Ovary (tissue), 9 donors: ENCODE results near the gene RAD9B. TPM values are rescaled to one million over a fixed set of nuclear protein-coding genes. Genes with fewer than 3 reads are reported as not detected.
A peak's percentile ranks its signal among the peaks of the same experiment; 100 is the strongest.

Source experiments
- DNase-seq, 5 donors: peaks; one replicate each; pipeline ENCODE4 v3.0.0-alpha.2; 2019 to 2020
- H3K27ac ChIP-seq, 2 donors: fragments of 200-600 bp; one replicate each; pipeline versions ENCODE4 v1.5.1 to v1.8.0; 2019 to 2022
- H3K27me3 ChIP-seq: fragments of 200-600 bp; one replicate; pipeline ENCODE4 v1.8.0; 2022
- H3K36me3 ChIP-seq: fragments of 200-600 bp; sonication (generic); one replicate; pipeline ENCODE4 v1.5.1; 2019
- H3K4me1 ChIP-seq: one replicate; pipeline ENCODE4 v1.8.1; 2013; ENCODE audit warnings: mild to moderate bottlenecking, moderate library complexity; ENCODE audit not compliant: insufficient read depth
- H3K4me3 ChIP-seq: fragments of 200-600 bp; sonication (generic); one replicate; pipeline ENCODE4 v1.5.1; 2017
- H3K9me3 ChIP-seq, 2 donors: fragments of 200-600 bp in 1 of 2; sonication (generic) in 1 of 2; one replicate each; pipeline versions ENCODE4 v1.5.1 to v1.8.1; 2013 to 2019; ENCODE audit warnings: mild to moderate bottlenecking in 1 of 2, moderate library complexity in 1 of 2
- EP300 ChIP-seq: sonication (generic); formaldehyde crosslinking; IDR thresholded peaks from one replicate; pipeline ENCODE4 v1.6.1; 2017; ENCODE audit warnings: antibody characterized with exemption
- POLR2A ChIP-seq: fragments of 450-650 bp; IDR thresholded peaks from one replicate; pipeline ENCODE4 v1.6.1; 2017; ENCODE audit warnings: antibody characterized with exemption, mild to moderate bottlenecking, moderate library complexity
- WGBS, 3 donors: extraction: QIAGEN DNeasy Blood & Tissue Kit in 1 of 3; methylation state at CpG; one replicate each; pipeline versions ENCODE4 v1.1.5 to v1.1.7; 2013 to 2017; 5-methylcytosine and 5-hydroxymethylcytosine counted together
- intact Hi-C, 4 donors: fragments of 100-400 bp; cut with DNase I; formaldehyde crosslinking; loops; one replicate each; pipeline versions ENCODE4 v1.11.0 to v1.15.1; 2022 to 2023
- polyA plus RNA-seq, 2 donors: library from polyadenylated mRNA; stranded (reverse); fragments of 200-250 nt in 1 of 2; fragments of 350-450 nt in 1 of 2; fragmentation: Illumina TruSeq in 1 of 2; extraction: RNeasy Lipid Tissue Mini Kit (QIAGEN cat#74804) in 1 of 2; gene quantifications; one replicate each; pipeline ENCODE4 v1.2.3, GENCODE V29; 2013 to 2014
- total RNA-seq, 7 donors: library from RNA; depleted of rRNA in 2 of 7; stranded (reverse); fragments of >200 nt in 2 of 7; fragmentation: NEBNext Ultra II Directional in 3 of 7; extraction: Animal tissue kit (Norgen Biotek cat#: 25700) in 3 of 7; gene quantifications; one replicate each; pipeline versions ENCODE4 v1.1.0 to v1.2.4, GENCODE V29; 2016 to 2023
- TF ChIP-seq, protein P1 (sequence below), 3 donors: fragments of 450-650 bp in 2 of 3; fragments of 200-600 bp in 1 of 3; IDR thresholded peaks; one replicate each; pipeline versions ENCODE4 v1.5.1 to v1.8.0; 2016 to 2022; ENCODE audit warnings: antibody characterized with exemption in 3 of 3, mild to moderate bottlenecking in 1 of 3
- donor health status: DM: no; HTN: no; CAD: no; lungs with moderate emphysema.
- donor health status: DM: no; HTN: no; CAD: no.
- donor health status: Bipolar disorder and iron deficiency.
- donor health status: DM: yes; HTN: yes; CAD: no.
- donor health status: DM: no; HTN: no; CAD: no.
- donor health status: DM: yes; HTN: yes; CAD: no.

Gene RAD9B
- total and polyA plus RNA-seq, 9 donors = 0.23 to 3.8 (median 1.4) TPM

DNA sequence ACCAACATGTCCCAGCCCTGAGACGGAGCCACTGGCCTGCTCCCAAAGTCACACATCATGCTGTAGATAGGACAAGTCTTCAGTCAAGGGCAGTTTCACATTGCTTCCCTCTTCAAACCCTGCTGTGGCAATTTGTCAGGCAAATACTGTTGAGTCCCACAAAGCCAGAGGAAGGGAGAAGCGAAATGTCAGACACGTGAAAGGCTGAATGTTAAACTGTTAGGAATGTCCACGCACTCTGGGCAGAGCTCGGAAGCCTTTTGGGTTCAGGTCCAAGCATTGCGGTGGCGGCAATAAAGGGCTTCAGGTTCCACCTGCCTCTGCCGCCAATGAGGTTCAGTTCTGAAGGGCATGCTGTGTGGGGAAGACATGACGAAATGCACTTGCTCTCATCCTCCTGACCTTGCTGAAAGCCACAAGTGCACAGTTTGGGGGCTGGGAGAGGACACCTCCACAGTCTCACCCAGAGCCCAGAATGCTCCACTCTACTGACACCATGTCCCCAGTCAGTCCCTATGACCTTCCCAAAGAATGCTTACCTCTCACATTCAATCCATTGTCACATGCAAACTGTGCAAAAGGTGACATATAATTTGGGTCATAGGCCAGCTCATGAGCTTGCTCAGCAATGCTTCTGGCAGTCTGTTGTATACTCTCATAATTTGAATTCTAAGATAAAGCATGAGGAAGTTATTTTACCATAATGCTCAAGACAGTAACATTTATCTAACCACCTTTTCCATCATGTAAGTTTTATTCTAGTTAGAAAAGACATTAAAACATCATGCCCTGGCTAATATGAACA lies 35.7 kb downstream of the RAD9B start:
- H3K36me3 ChIP-seq = no peaks in the 10 kb centered on the region
- TF ChIP-seq EP300 (no peak), POLR2A (no peak)
- TF ChIP-seq, protein P1, sequence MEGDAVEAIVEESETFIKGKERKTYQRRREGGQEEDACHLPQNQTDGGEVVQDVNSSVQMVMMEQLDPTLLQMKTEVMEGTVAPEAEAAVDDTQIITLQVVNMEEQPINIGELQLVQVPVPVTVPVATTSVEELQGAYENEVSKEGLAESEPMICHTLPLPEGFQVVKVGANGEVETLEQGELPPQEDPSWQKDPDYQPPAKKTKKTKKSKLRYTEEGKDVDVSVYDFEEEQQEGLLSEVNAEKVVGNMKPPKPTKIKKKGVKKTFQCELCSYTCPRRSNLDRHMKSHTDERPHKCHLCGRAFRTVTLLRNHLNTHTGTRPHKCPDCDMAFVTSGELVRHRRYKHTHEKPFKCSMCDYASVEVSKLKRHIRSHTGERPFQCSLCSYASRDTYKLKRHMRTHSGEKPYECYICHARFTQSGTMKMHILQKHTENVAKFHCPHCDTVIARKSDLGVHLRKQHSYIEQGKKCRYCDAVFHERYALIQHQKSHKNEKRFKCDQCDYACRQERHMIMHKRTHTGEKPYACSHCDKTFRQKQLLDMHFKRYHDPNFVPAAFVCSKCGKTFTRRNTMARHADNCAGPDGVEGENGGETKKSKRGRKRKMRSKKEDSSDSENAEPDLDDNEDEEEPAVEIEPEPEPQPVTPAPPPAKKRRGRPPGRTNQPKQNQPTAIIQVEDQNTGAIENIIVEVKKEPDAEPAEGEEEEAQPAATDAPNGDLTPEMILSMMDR (IDR thresholded peaks at IDR 0.05) = no peak
- H3K27ac ChIP-seq = no peak overlapping the region
- 45 to 69% (median 68%) methylated on average over 9 of the region's 9 CpGs for WGBS, 3 donors
- H3K9me3 ChIP-seq = no peaks in the 10 kb centered on the region
- intact Hi-C loops = no loop called here
- no peaks in the 10 kb centered on the region for H3K27me3 ChIP-seq
- H3K4me1 ChIP-seq = peaks cover 10% of the 10 kb centered on the region
- peak in 1 of 5 donors; percentile 38 for DNase-seq
- H3K4me3 ChIP-seq = no peak overlapping the region

DNA sequence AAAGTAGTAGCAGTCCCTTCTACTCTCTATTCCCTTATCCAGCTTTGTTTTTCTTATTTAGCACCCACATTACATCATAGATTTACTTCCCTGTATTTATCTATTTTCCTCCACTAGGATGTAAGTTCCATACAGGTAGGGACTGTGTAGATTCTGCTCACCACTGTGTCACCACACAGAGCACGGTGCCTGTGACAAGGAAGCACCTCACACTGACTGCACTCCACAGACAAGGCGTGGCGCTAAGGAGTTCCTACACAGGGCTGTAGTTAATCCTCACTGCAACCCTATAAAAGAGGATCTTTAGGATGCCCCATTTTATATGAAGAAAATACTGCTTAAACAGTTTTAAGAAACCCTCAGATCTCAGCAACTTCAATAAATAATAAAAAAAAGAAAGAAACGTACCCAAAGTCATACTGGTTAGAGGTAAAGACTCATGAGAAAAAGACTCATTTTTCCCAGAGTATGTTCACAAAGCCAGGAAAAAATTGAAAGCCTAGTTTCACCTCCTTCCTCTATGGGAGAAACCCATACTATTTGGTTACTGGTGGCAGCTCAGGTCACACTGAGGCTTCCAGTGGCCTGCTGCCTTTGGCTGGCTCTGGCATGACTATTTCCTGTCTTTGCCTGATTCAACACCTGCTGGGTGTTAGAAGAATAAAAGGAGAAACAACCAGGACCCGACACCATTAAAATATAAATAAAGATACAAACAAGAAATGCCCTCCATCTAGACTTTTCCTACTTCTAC lies 36.9 kb downstream of the RAD9B start:
- TF ChIP-seq POLR2A (no peak), EP300 (no peak)
- TF ChIP-seq, protein P1 (IDR thresholded peaks at IDR 0.05) = no peak
- no peaks in the 10 kb centered on the region for H3K36me3 ChIP-seq
- no peak for DNase-seq
- no peaks in the 10 kb centered on the region for H3K9me3 ChIP-seq
- 96 to 99% (median 97%) methylated on average over 5 of the region's 5 CpGs for WGBS, 3 donors
- H3K4me3 ChIP-seq = no peak overlapping the region
- intact Hi-C loops = no loop called here
- no peak overlapping the region for H3K27ac ChIP-seq
- peaks cover 9% of the 10 kb centered on the region for H3K4me1 ChIP-seq
- H3K27me3 ChIP-seq = no peaks in the 10 kb centered on the region

DNA sequence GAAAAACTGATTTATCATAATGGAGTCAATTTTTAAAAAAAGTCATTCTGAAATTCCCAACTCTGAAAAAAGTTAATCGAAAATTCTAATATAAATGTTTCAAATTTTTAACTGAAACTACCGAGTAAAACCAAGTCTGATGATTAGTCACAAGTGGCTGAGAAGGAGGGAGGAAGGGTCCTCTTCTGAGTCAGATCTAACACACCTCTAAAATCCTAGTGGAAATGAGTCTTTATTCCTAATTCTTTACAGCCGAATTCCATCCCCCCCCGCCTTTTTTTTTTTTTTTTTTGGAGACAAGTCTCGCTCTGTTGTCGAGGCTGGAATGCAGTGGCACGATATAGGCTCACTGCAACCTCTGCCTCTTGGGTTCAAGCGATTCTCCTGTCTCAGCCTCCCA lies 37.9 kb downstream of the RAD9B start:
- peaks cover 9% of the 10 kb centered on the region for H3K4me1 ChIP-seq
- no peaks in the 10 kb centered on the region for H3K27me3 ChIP-seq
- TF ChIP-seq EP300 (no peak), POLR2A (no peak)
- TF ChIP-seq, protein P1 (IDR thresholded peaks at IDR 0.05) = no peak
- no peak overlapping the region for H3K27ac ChIP-seq
- 90 to 91% (median 90%) methylated on average over 8 of the region's 8 CpGs for WGBS, 3 donors
- H3K4me3 ChIP-seq = no peak overlapping the region
- DNase-seq = no peak
- no peaks in the 10 kb centered on the region for H3K36me3 ChIP-seq
- H3K9me3 ChIP-seq = no peaks in the 10 kb centered on the region
- intact Hi-C loops = loop anchor here in 1 of 4 donors (10.0 kb wide), 1 partner anchor 55 kb away; no protein-coding TSS in a partner anchor

DNA sequence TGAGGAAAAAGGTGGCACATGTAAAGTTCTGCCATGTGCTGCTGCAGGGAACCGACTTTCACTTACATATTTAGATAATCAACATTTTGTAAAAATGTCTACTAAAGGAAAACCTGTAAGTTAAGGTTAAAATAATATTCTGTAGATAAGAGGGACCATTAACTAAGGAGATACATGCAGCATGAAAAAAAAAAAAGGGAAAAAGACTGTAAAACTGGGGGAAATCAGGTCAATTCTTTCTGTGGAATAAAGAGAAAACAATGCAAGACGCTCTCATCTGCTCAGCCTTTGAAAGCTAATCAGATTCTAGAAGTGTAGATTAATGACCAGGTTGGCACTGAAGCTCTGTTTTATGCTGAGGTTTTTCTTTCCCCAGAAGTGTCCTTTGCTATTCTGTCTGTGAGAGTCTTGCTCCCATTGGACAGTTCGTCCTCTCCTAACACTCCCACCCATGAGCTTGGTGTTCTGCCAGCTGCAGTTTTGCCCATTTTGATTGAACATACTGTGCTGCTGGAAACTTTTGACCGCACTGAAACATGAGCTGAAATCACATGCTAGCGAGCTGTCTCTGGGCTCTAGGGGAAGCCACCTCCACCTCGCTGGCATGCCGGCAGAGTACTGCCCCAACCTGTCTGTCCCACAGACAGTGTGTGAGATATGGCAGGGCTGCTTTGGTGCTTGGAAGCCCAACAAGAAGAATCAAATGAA lies 41.3 kb downstream of the RAD9B start:
- Histone ChIP-seq H3K4me3 (no peak overlapping the region), H3K4me1 (peaks cover 7% of the 10 kb centered on the region), H3K27ac (peak overlapping the region; percentile 24 to 74), H3K9me3 (no peaks in the 10 kb centered on the region), H3K36me3 (no peaks in the 10 kb centered on the region), H3K27me3 (no peaks in the 10 kb centered on the region)
- TF ChIP-seq POLR2A (no peak), EP300 (no peak)
- TF ChIP-seq, protein P1 (IDR thresholded peaks at IDR 0.05) = no peak
- intact Hi-C loops = loop anchor here in 1 of 4 donors (10.0 kb wide), 1 partner anchor 51 kb away; no protein-coding TSS in a partner anchor
- WGBS, 3 donors = 2 to 8% (median 3%) methylated on average over 7 of the region's 7 CpGs
- peak; percentile 93 to 96 (median 94) for DNase-seq
